Stimulated activated CD4-positive, alpha-beta T cell treated with anti-CD3 and anti-CD28 coated beads, Interleukin-15, amount 100 ng/mL, for 24 hours (primary cell): ENCODE data around the gene SSR2.

Source experiments
- DNase-seq: peaks from one replicate; pipeline ENCODE4 v3.0.0-alpha.2; 2020

The SSR2 gene

GRCh38 chr1:155971910-155972809 lies 48.6 kb downstream of the SSR2 start:
- DNase-seq: no peak

DNA sequence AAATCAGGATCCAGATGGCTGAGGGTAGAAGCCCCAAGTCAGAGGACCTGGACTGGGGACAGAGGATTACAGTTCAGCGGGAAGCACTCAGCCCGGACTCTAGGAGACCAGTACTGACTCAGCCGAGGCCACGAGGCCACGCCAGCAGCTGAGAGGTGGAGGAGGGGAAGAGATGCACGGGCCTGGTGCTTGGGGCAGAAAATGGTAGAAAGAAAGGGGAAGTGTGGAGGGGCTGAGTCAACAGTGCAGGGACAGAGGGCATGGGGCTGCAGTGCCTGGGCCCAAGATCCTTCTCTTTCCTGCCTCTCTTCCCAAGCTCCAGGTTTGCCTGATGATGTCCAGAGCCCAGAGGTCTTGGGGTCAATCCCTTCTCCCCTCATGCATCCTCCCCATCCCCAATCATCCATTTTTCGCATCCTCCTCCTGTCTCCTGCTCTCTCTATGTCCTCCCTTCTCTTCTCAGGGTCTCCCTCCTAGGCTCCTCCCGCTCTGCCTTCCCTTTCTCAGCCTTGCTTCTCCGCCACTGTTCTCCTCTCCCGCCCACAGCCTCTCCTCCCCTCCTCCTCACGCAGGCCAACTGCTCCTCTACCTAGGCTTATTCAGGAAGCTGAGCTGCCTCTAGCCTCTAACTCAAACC lies 50.1 kb downstream of the SSR2 start:
- DNase-seq: peak; percentile 62

GRCh38 chr1:155969377-155969791 lies 51.4 kb downstream of the SSR2 start:
- DNase-seq: no peak

DNA sequence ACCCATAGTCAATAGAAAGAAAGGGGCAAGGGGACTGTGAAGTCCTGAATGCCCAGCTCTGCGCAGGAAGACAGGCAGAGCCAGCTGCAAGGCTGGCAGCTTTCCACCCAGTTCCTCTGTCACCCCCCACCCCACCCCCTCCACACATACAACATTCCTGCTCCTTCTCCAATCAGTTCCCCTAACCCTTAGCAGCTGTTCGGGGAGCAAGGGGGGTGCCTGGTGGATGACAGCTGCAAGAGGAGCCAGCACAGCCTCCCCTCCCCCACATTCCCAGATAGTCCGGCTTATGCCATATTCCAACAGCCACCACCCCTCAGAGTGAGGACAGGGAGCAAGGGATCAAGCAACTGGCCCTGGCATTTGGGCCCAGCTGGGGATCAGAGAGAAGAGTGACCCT lies 52.1 kb downstream of the SSR2 start:
- DNase-seq: no peak

GRCh38 chr1:155968051-155968400 lies 52.7 kb downstream of the SSR2 start:
- DNase-seq: no peak

GRCh38 chr1:155967341-155968050 lies 53.3 kb downstream of the SSR2 start:
- no peak for DNase-seq

- DNase-seq: no peak
These were observed 54.0 kb downstream of the SSR2 start for GRCh38 chr1:155966750-155967149.

GRCh38 chr1:155966135-155966534 lies 54.6 kb downstream of the SSR2 start:
- no peak for DNase-seq

DNA sequence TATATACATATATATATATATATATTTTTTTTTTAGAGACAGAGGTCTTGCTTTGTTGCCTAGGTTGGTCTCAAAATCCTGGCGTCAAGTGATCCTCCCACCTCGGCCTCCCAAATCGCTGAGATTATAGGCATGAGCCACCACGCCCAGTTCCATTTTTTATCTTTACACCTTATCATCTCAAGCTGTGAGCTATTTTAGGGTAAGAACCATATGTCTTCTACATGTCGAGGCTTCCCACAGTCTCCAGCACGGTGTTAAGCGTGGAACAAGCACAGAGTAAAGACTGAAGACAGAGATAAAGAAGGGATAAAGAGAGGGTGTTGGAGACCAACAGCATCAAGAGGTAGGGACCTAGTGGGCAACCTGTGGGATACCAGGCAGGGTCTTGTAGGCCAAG lies 56.6 kb downstream of the SSR2 start:
- DNase-seq: no peak

GRCh38 chr1:155962599-155963211 lies 58.0 kb downstream of the SSR2 start:
- DNase-seq: no peak

- no peak for DNase-seq
These were observed 58.8 kb downstream of the SSR2 start for GRCh38 chr1:155961937-155962336.

DNA sequence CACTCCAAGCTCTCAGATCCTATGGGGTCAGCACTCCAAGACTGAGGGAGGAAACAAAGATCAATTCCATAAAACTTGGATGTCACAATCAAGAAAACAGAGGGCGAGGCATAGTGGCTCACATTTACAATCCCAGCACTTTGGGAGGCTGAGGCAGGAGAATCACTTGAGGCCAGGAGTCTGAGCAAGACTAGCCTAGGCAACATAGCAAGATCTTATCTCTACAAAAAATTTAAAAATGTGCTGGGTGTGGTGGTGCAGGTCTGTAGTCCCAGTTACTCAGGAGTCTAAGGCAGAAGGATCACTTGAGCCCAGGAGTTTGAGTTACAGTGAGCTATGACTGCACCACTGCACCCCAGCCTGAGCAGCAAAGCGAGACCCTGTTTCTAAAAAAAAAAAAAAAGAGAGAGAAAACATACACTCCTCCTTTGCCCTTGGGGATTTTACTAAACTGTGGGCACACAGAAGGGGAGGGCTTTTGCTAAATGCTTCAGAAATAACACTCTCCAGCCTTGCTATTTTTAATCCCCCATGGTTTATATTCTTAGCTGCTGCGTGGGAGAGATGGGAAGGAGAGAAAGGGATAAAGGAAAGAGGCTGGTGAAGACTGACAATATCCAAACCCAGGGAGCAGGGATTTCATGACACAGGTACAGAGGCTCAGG lies 60.5 kb downstream of the SSR2 start:
- no peak for DNase-seq
